Neutrophil (primary cell): ENCODE data around the gene SLC35B3.
"Not testable (repeated sequence)": the region's sequence is repeated elsewhere in the genome, so short reads cannot be mapped to it uniquely, and the experiment has no call there.

Experiments
- H3K27ac ChIP-seq: fragments of 200-600 bp; sonication (generic); 2 replicates; pipeline ENCODE4 v1.5.1; 2016; ENCODE audit warnings: mild to moderate bottlenecking, moderate library complexity
- H3K27me3 ChIP-seq: fragments of 200-600 bp; sonication (generic); 2 replicates; pipeline ENCODE4 v1.6.0; 2016; ENCODE audit warnings: mild to moderate bottlenecking
- H3K36me3 ChIP-seq: fragments of 200-600 bp; sonication (generic); 2 replicates; pipeline ENCODE4 v1.5.1; 2017
- H3K4me1 ChIP-seq, 2 experiments: fragments of 200-600 bp in 1 of 2; sonication (generic) in 1 of 2; 1 replicate in 1 of 2; 2 replicates in 1 of 2; pipeline versions ENCODE4 v1.5.1 to v1.6.1; 2013 to 2016; ENCODE audit warnings: low read depth in 1 of 2, low read length in 1 of 2, mild to moderate bottlenecking in 1 of 2, moderate library complexity in 1 of 2; ENCODE audit not compliant: control insufficient read depth in 1 of 2, insufficient read depth in 1 of 2
- H3K4me3 ChIP-seq, 2 experiments: fragments of 200-600 bp in 1 of 2; sonication (generic) in 1 of 2; 1 replicate in 1 of 2; 2 replicates in 1 of 2; pipeline ENCODE4 v1.5.1; 2013 to 2016; ENCODE audit warnings: low read depth in 1 of 2, low read length in 1 of 2, mild to moderate bottlenecking in 1 of 2, moderate library complexity in 1 of 2
- H3K9me3 ChIP-seq: fragments of 200-600 bp; sonication (generic); 2 replicates; pipeline ENCODE4 v1.5.1; 2016
- TF ChIP-seq, protein P1 (sequence below): fragments of 200-600 bp; sonication (generic); IDR thresholded peaks from 2 replicates; pipeline ENCODE4 v1.5.1; 2016; ENCODE audit warnings: antibody characterized with exemption

SLC35B3 gene

DNA sequence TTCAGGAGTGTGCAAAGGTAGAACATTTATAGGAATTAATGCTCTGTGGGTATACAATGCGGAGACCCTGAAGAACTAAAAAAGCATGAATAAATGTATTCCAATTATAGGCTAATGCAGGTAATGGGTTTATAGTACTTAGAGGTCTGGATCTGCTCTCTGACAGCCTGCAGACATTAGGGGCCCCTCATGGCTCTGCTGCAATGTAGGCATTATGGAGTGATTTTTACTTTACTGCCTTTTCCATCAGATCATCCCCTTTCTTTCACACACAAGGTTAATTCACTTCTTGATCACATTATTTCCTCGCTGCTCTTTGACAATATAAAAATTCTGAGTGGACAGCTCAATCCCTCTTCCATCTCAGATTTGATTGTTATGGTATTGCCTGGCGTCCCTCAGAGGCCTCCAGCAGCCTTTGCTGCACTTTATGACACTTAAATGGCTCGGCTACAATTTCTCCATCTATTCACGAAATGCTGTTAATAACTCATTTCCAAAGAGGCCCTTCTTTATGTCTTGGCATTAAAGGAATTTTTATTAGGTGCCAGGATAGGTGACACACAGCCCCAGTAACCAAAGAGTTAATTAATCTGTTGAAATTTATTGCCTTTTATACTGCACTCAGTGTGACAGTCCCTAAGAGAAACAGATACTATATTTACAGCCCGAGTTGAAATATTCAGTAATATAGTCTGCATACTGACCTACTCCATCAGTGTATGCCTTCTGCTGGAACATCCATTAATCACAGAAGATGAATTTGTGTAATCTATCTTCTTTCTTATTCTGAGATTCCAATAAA is 33.4 kb upstream of the SLC35B3 start:
- H3K36me3 ChIP-seq = no peaks in the 10 kb centered on the region
- TF ChIP-seq, protein P1, sequence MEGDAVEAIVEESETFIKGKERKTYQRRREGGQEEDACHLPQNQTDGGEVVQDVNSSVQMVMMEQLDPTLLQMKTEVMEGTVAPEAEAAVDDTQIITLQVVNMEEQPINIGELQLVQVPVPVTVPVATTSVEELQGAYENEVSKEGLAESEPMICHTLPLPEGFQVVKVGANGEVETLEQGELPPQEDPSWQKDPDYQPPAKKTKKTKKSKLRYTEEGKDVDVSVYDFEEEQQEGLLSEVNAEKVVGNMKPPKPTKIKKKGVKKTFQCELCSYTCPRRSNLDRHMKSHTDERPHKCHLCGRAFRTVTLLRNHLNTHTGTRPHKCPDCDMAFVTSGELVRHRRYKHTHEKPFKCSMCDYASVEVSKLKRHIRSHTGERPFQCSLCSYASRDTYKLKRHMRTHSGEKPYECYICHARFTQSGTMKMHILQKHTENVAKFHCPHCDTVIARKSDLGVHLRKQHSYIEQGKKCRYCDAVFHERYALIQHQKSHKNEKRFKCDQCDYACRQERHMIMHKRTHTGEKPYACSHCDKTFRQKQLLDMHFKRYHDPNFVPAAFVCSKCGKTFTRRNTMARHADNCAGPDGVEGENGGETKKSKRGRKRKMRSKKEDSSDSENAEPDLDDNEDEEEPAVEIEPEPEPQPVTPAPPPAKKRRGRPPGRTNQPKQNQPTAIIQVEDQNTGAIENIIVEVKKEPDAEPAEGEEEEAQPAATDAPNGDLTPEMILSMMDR = no peak

DNA sequence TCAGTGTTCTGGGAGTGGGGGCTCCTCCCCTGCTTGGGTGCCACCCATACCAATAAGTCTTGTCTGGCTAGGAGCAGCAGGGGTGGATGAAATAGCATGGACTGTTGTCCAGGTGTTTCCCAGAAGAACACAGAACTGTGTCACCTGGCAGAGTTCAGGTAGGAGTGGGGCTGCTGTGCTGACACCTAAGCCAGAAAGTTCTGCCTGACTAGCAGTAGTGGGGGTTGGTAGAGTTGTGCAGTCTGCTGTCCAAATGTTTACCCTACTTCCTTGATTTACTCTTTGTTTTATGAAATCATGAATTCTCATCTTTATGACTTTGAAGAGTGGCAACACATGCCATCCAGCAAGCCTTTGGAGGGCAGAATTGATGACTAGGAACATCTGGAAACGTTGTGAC is 27.3 kb upstream of the SLC35B3 start:
- H3K4me3 ChIP-seq = no peak overlapping the region
- no peaks in the 10 kb centered on the region for H3K27me3 ChIP-seq
- no peaks in the 10 kb centered on the region for H3K36me3 ChIP-seq
- no peak overlapping the region for H3K27ac ChIP-seq
- H3K9me3 ChIP-seq = no peaks in the 10 kb centered on the region
- H3K4me1 ChIP-seq = no peaks in the 10 kb centered on the region
- TF ChIP-seq, protein P1 = no peak

More for the DNA sequence above, 33.4 kb upstream of the SLC35B3 start:
- no peak overlapping the region for H3K4me3 ChIP-seq
- no peaks in the 10 kb centered on the region for H3K4me1 ChIP-seq
- no peaks in the 10 kb centered on the region for H3K27me3 ChIP-seq
- H3K9me3 ChIP-seq = no peaks in the 10 kb centered on the region
- no peak overlapping the region for H3K27ac ChIP-seq

DNA sequence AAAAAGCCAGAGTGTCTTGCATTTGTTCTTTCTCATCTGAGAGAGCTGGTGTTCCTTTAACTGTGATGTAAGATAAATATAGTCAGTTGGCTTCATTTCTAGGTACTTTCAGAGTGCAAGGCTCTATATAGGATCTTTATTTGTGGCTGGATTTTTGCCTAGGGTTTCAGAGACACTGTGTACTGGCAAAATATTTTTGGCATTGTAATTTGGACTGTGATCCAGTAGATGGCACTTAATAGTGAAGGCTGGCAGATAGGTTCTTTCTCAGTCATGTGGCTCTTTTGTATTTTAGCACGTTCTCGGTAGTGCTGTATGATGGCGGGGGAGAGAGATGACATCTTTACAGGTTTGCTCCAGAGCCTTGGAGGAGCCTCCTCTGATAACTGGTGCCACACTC is 26.8 kb upstream of the SLC35B3 start:
- Histone ChIP-seq H3K27ac (no peak overlapping the region), H3K4me1 (no peaks in the 10 kb centered on the region), H3K27me3 (no peaks in the 10 kb centered on the region), H3K36me3 (no peaks in the 10 kb centered on the region), H3K9me3 (no peaks in the 10 kb centered on the region), H3K4me3 (no peak overlapping the region)
- TF ChIP-seq, protein P1 = no peak

DNA sequence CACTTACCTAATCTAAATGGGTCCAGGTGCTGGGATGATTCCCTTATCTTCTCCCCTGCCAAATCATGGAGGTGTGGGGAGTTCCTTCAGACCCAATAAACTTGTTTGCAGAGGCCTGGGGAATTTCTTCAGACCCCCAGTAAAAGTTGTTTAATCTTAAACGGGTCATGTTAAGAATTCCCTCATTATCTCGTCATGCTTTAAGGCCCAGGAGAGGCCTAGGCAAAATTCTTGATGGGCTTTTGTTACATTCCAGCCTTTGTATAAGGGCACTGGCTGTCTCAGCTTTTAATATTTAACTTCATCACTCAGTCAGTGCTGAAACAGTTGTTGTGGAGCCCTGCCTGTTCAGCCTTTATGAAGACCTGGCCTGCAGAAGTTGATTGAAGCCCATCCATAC is 11.0 kb upstream of the SLC35B3 start:
- no peaks in the 10 kb centered on the region for H3K9me3 ChIP-seq
- peaks cover 9% of the 10 kb centered on the region for H3K27me3 ChIP-seq
- H3K27ac ChIP-seq = no peak overlapping the region
- H3K4me3 ChIP-seq = no peak overlapping the region
- no peaks in the 10 kb centered on the region for H3K36me3 ChIP-seq
- TF ChIP-seq, protein P1 = no peak
- no peaks in the 10 kb centered on the region for H3K4me1 ChIP-seq

DNA sequence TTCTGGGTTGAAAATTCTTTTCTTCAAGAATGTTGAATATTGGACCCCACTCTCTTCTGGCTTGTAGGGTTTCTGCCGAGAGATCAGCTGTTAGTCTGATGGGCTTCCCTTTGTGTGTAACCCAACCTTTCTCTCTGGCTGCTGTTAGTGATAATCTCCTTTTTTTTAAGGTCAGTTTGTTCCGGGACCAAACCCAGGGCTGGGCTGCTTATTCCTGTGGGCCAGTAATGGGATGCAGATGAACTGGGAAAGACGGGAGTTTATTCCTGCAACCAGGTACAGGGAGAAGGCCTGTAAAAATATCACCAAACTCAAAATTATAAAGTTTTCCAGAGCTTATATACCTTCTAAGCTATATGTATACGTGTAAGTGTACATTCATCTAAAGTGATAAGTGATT is 10.6 kb upstream of the SLC35B3 start:
- H3K4me1 ChIP-seq, H3K36me3 ChIP-seq, H3K27me3 ChIP-seq, H3K9me3 ChIP-seq, H3K4me3 ChIP-seq, H3K27ac ChIP-seq: not testable (repeated sequence)

DNA sequence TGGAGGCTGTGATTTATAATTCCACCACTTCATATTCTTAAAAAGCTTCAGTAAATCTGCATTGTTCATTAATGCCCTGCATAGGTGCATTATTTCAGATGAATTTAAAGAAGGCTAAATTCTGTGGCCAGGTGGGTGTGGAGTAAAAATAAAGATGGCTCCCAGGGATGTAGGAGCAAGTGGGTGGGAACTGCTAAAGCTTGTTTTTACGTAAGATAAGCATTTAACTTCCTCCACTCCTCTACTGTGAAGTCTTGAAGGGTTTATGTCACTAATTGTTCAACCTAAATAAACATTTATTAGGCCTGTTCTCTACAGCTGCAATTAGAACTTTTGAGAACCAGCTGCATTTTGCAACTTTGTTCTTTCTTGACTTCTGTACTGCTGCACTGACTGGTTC is 6.8 kb upstream of the SLC35B3 start:
- H3K27ac ChIP-seq = no peak overlapping the region
- H3K4me1 ChIP-seq = no peaks in the 10 kb centered on the region
- no peak overlapping the region for H3K4me3 ChIP-seq
- no peaks in the 10 kb centered on the region for H3K9me3 ChIP-seq
- TF ChIP-seq, protein P1 = no peak
- H3K36me3 ChIP-seq = no peaks in the 10 kb centered on the region
- H3K27me3 ChIP-seq = peaks cover 6% of the 10 kb centered on the region
